AG08396 (cell line): ENCODE data around the gene SSR1.
A peak's percentile ranks its signal among the peaks of the same experiment; 100 is the strongest.
"Not testable (repeated sequence)": the region's sequence is repeated elsewhere in the genome, so short reads cannot be mapped to it uniquely, and the experiment has no call there.

ENCODE experiments used
- DNase-seq: peaks from one replicate; pipeline ENCODE4 v3.0.0; 2012; ENCODE audit warnings: low spot score, mixed read lengths

Gene SSR1

GRCh38 chr6:7312616-7313504 lies at the start of gene SSR1:
SSR1 (minus strand) TSS chr6:7313199; CDS start chr6:7313120, 79 bp downstream.
- DNase-seq: peak; percentile 100

GRCh38 chr6:7351916-7352315 lies 38.9 kb upstream of the SSR1 start:
- DNase-seq: not testable (repeated sequence)

- DNase-seq: not testable (repeated sequence)
Measured at GRCh38 chr6:7350591-7350990, 37.6 kb upstream of the SSR1 start.

GRCh38 chr6:7347551-7347997 lies 34.6 kb upstream of the SSR1 start:
- not testable (repeated sequence) for DNase-seq

GRCh38 chr6:7344773-7345450 lies 31.9 kb upstream of the SSR1 start:
- not testable (repeated sequence) for DNase-seq

- DNase-seq: no peak
Measured at GRCh38 chr6:7343546-7344475, 30.8 kb upstream of the SSR1 start.

GRCh38 chr6:7341989-7342742 lies 29.2 kb upstream of the SSR1 start:
- DNase-seq: no peak

- DNase-seq: no peak
Measured at GRCh38 chr6:7341271-7341670, 28.3 kb upstream of the SSR1 start.

GRCh38 chr6:7339007-7339732 lies 26.2 kb upstream of the SSR1 start:
- DNase-seq: not testable (repeated sequence)

GRCh38 chr6:7338031-7338430 lies 25.0 kb upstream of the SSR1 start:
- no peak for DNase-seq

GRCh38 chr6:7335519-7335918 lies 22.5 kb upstream of the SSR1 start:
- no peak for DNase-seq

GRCh38 chr6:7334685-7335084 lies 21.7 kb upstream of the SSR1 start:
- DNase-seq: no peak

- no peak for DNase-seq
Measured at GRCh38 chr6:7332090-7332745, 19.2 kb upstream of the SSR1 start.

GRCh38 chr6:7331452-7331851 lies 18.5 kb upstream of the SSR1 start:
- DNase-seq: no peak

GRCh38 chr6:7328243-7328642 lies 15.2 kb upstream of the SSR1 start:
- DNase-seq: no peak

GRCh38 chr6:7325750-7326149 lies 12.8 kb upstream of the SSR1 start:
- no peak for DNase-seq

GRCh38 chr6:7324520-7324919 lies 11.5 kb upstream of the SSR1 start:
- no peak for DNase-seq

GRCh38 chr6:7323074-7323473 lies 10.1 kb upstream of the SSR1 start:
- no peak for DNase-seq

GRCh38 chr6:7321866-7322265 lies 8.9 kb upstream of the SSR1 start:
- DNase-seq: not testable (repeated sequence)

GRCh38 chr6:7319406-7319805 lies 6.4 kb upstream of the SSR1 start:
- DNase-seq: not testable (repeated sequence)
